Sigmoid colon (tissue), 4 donors: ENCODE data around the gene PRRT2.

ENCODE experiments used
- EP300 ChIP-seq, 4 donors: sonication (generic); formaldehyde crosslinking; IDR thresholded peaks; one replicate each; pipeline ENCODE4 v1.6.1; 2017; ENCODE audit warnings: antibody characterized with exemption in 4 of 4
- POLR2AphosphoS5 ChIP-seq, 4 donors: sonication (generic); formaldehyde crosslinking; IDR thresholded peaks; one replicate each; pipeline ENCODE4 v1.6.1; 2017; ENCODE audit warnings: antibody characterized with exemption in 4 of 4
- TF ChIP-seq, protein P1 (sequence below), 4 experiments: fragments of 450-650 bp in 3 of 4; fragments of 200-600 bp in 1 of 4; IDR thresholded peaks; one replicate each; pipeline ENCODE4 v1.5.1; 2016 to 2019; ENCODE audit warnings: antibody characterized with exemption in 4 of 4, mild to moderate bottlenecking in 3 of 4, moderate library complexity in 2 of 4

GRCh38 chr16:29775742-29776408 lies 36.1 kb upstream of the PRRT2 start:
- no peak for TF ChIP-seq EP300 (IDR thresholded peaks at IDR 0.05)
- TF ChIP-seq, protein P1, sequence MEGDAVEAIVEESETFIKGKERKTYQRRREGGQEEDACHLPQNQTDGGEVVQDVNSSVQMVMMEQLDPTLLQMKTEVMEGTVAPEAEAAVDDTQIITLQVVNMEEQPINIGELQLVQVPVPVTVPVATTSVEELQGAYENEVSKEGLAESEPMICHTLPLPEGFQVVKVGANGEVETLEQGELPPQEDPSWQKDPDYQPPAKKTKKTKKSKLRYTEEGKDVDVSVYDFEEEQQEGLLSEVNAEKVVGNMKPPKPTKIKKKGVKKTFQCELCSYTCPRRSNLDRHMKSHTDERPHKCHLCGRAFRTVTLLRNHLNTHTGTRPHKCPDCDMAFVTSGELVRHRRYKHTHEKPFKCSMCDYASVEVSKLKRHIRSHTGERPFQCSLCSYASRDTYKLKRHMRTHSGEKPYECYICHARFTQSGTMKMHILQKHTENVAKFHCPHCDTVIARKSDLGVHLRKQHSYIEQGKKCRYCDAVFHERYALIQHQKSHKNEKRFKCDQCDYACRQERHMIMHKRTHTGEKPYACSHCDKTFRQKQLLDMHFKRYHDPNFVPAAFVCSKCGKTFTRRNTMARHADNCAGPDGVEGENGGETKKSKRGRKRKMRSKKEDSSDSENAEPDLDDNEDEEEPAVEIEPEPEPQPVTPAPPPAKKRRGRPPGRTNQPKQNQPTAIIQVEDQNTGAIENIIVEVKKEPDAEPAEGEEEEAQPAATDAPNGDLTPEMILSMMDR (IDR thresholded peaks at IDR 0.05): no peak
- TF ChIP-seq POLR2AphosphoS5 (IDR thresholded peaks at IDR 0.05): no peak
